Cardiac muscle cell (in vitro differentiated cells and primary cell): ENCODE results near the gene CDC16. TPM values are rescaled to one million over a fixed set of nuclear protein-coding genes. Genes with fewer than 3 reads are reported as not detected.

ENCODE experiments used
- DNase-seq, 2 donors: peaks; one replicate each; pipeline versions ENCODE4 v3.0.0 to v3.0.0-alpha.2; 2010 to 2017; ENCODE audit warnings: low read depth in 1 of 2, low spot score in 1 of 2
- H3K27ac ChIP-seq: fragments of 200-600 bp; sonication (generic); 2 replicates; pipeline ENCODE4 v1.5.1; 2016
- H3K27me3 ChIP-seq: fragments of 200-600 bp; sonication (generic); 2 replicates; pipeline ENCODE4 v1.6.0; 2016; ENCODE audit warnings: control low read depth
- H3K36me3 ChIP-seq: fragments of 200-600 bp; sonication (generic); 2 replicates; pipeline ENCODE4 v1.5.1; 2016; ENCODE audit warnings: control low read depth
- H3K4me1 ChIP-seq: fragments of 200-600 bp; sonication (generic); 2 replicates; pipeline ENCODE4 v1.8.1; 2017; ENCODE audit warnings: low read depth, mild to moderate bottlenecking, mixed run types
- H3K4me3 ChIP-seq: fragments of 200-600 bp; sonication (generic); 2 replicates; pipeline ENCODE4 v1.5.1; 2016; ENCODE audit warnings: mild to moderate bottlenecking
- H3K9me3 ChIP-seq: fragments of 200-600 bp; sonication (generic); 2 replicates; pipeline ENCODE4 v1.5.1; 2017; ENCODE audit warnings: low read depth, mild to moderate bottlenecking, control low read depth
- CTCF ChIP-seq: IDR thresholded peaks from 2 replicates; pipeline ENCODE4 v1.5.1; 2012; ENCODE audit warnings: low read depth, mild to moderate bottlenecking, low read length
- polyA plus RNA-seq: library from polyadenylated mRNA; unstranded; fragments of >200 nt; fragmentation: Nextera tagmentation; extraction: Ambion mirVana; gene quantifications from 2 replicates; pipeline ENCODE4 v1.2.1, GENCODE V29; 2016
- total RNA-seq: library from RNA; depleted of rRNA; stranded (reverse); fragments of >200 nt; gene quantifications from 2 replicates; pipeline ENCODE4 v1.2.3, GENCODE V29; 2016

The CDC16 gene
- total and polyA plus RNA-seq, 2 experiments from 2014 or later, result 36.8 to 48.7 TPM

GRCh38 chr13:114279758-114280355, 45.2 kb downstream of the CDC16 start:
- Histone ChIP-seq H3K4me1 (peaks cover 32% of the 10 kb centered on the region), H3K4me3 (no peak overlapping the region), H3K27me3 (no peaks in the 10 kb centered on the region), H3K36me3 (no peaks in the 10 kb centered on the region), H3K9me3 (no peaks in the 10 kb centered on the region), H3K27ac (peak overlapping the region; percentile 98)
- TF ChIP-seq CTCF, result no peak
- DNase-seq, result peak in 1 of 2 donors; percentile 25

GRCh38 chr13:114281351-114282040, 46.8 kb downstream of the CDC16 start, which contains the start of gene UPF3A:
UPF3A (plus strand) TSS chr13:114281601; CDS start chr13:114281640, 39 bp downstream.
- Histone ChIP-seq H3K4me3 (peak within 1 kb of the TSS; percentile 53), H3K36me3 (peaks cover 4% of the 10 kb centered on the region), H3K9me3 (no peaks in the 10 kb centered on the region), H3K27me3 (no peaks in the 10 kb centered on the region), H3K4me1 (peaks cover 32% of the 10 kb centered on the region), H3K27ac (peak within 1 kb of the TSS; percentile 98)
- no peak for TF ChIP-seq CTCF
- peak; percentile 90 to 97 for DNase-seq

GRCh38 chr13:114282041-114282670, 47.5 kb downstream of the CDC16 start:
- H3K36me3 ChIP-seq, result peaks cover 11% of the 10 kb centered on the region

GRCh38 chr13:114283576-114283975, 48.9 kb downstream of the CDC16 start:
- H3K4me3 ChIP-seq, result no peak overlapping the region
- TF ChIP-seq CTCF, result no peak
- DNase-seq, result peak in 1 of 2 donors; percentile 13
- H3K27me3 ChIP-seq, result no peaks in the 10 kb centered on the region
- H3K36me3 ChIP-seq, result peaks cover 20% of the 10 kb centered on the region
- peaks cover 32% of the 10 kb centered on the region for H3K4me1 ChIP-seq
- no peaks in the 10 kb centered on the region for H3K9me3 ChIP-seq
- H3K27ac ChIP-seq, result peak overlapping the region; percentile 31

More at GRCh38 chr13:114282041-114282670, 47.5 kb downstream of the CDC16 start:
- no peak for TF ChIP-seq CTCF
- Histone ChIP-seq H3K4me1 (peaks cover 32% of the 10 kb centered on the region), H3K27ac (peak overlapping the region; percentile 98), H3K9me3 (no peaks in the 10 kb centered on the region), H3K27me3 (no peaks in the 10 kb centered on the region), H3K4me3 (peak overlapping the region; percentile 53)
- peak in 1 of 2 donors; percentile 73 for DNase-seq

- no peaks in the 10 kb centered on the region for H3K9me3 ChIP-seq
- TF ChIP-seq CTCF, result no peak
- DNase-seq, result no peak
- H3K27me3 ChIP-seq, result no peaks in the 10 kb centered on the region
- no peak overlapping the region for H3K27ac ChIP-seq
- H3K4me3 ChIP-seq, result no peak overlapping the region
- H3K36me3 ChIP-seq, result peaks cover 20% of the 10 kb centered on the region
- peaks cover 24% of the 10 kb centered on the region for H3K4me1 ChIP-seq
Observed at GRCh38 chr13:114284680-114285079, 50.0 kb downstream of the CDC16 start.
